ENCODE data around the gene CABCOCO1.

GRCh38 chr10:61752111-61753011, 89.6 kb downstream of the CABCOCO1 start:
- TF ChIP-seq, protein P1, sequence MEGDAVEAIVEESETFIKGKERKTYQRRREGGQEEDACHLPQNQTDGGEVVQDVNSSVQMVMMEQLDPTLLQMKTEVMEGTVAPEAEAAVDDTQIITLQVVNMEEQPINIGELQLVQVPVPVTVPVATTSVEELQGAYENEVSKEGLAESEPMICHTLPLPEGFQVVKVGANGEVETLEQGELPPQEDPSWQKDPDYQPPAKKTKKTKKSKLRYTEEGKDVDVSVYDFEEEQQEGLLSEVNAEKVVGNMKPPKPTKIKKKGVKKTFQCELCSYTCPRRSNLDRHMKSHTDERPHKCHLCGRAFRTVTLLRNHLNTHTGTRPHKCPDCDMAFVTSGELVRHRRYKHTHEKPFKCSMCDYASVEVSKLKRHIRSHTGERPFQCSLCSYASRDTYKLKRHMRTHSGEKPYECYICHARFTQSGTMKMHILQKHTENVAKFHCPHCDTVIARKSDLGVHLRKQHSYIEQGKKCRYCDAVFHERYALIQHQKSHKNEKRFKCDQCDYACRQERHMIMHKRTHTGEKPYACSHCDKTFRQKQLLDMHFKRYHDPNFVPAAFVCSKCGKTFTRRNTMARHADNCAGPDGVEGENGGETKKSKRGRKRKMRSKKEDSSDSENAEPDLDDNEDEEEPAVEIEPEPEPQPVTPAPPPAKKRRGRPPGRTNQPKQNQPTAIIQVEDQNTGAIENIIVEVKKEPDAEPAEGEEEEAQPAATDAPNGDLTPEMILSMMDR (optimal IDR thresholded peaks at IDR 0.05 in 1 of 3, IDR thresholded peaks at IDR 0.05 in 1 of 3, conservative IDR thresholded peaks at IDR 0.05 in 1 of 3; ENCODE audit: extremely low read depth in 1 of 3, insufficient read depth in 2 of 3, low read length in 3 of 3): no peak
- TF ChIP-seq EZH2 (IDR thresholded peaks at IDR 0.05; ENCODE audit: low read length): no peak
